Hepatocyte (in vitro differentiated cells): ENCODE measurements around the gene RPUSD3. TPM values are rescaled to one million over a fixed set of nuclear protein-coding genes. Genes with fewer than 3 reads are reported as not detected.

Source experiments
- DNase-seq: peaks from one replicate; pipeline ENCODE4 v3.0.0-alpha.2; 2016; ENCODE audit warnings: low spot score
- H2AFZ ChIP-seq: fragments of 200-600 bp; sonication (generic); 2 replicates; pipeline ENCODE4 v1.6.0; 2016; ENCODE audit warnings: antibody characterized with exemption, mild to moderate bottlenecking
- H3K27ac ChIP-seq: fragments of 200-600 bp; sonication (generic); 2 replicates; pipeline ENCODE4 v1.5.1; 2016; ENCODE audit warnings: mild to moderate bottlenecking
- H3K27me3 ChIP-seq: fragments of 200-600 bp; sonication (generic); 2 replicates; pipeline ENCODE4 v1.6.1; 2016
- H3K36me3 ChIP-seq: fragments of 200-600 bp; sonication (generic); replicated peaks from 2 replicates; pipeline ENCODE4 v1.5.1; 2016; ENCODE audit warnings: low read depth; ENCODE audit not compliant: insufficient read depth
- H3K4me1 ChIP-seq: fragments of 200-600 bp; sonication (generic); 2 replicates; pipeline ENCODE4 v1.5.1; 2016; ENCODE audit warnings: mild to moderate bottlenecking, moderate library complexity; ENCODE audit not compliant: insufficient read depth
- H3K4me2 ChIP-seq: fragments of 200-600 bp; sonication (generic); 2 replicates; pipeline ENCODE4 v1.6.0; 2016
- H3K4me3 ChIP-seq: fragments of 200-600 bp; sonication (generic); 2 replicates; pipeline ENCODE4 v1.5.1; 2016; ENCODE audit warnings: mild to moderate bottlenecking
- H3K79me2 ChIP-seq: fragments of 200-600 bp; sonication (generic); 2 replicates; pipeline ENCODE4 v1.6.0; 2017; ENCODE audit warnings: mild to moderate bottlenecking
- H3K9me2 ChIP-seq: fragments of 200-600 bp; sonication (generic); replicated peaks from 2 replicates; pipeline ENCODE4 v1.6.0; 2017; ENCODE audit warnings: mild to moderate bottlenecking; ENCODE audit not compliant: insufficient read depth
- H3K9me3 ChIP-seq: fragments of 200-600 bp; sonication (generic); 2 replicates; pipeline ENCODE4 v1.5.1; 2016; ENCODE audit warnings: low read depth, mild to moderate bottlenecking
- H4K20me1 ChIP-seq: fragments of 200-600 bp; sonication (generic); 2 replicates; pipeline ENCODE4 v1.6.0; 2016; ENCODE audit warnings: mild to moderate bottlenecking; ENCODE audit not compliant: insufficient read depth, poor library complexity, severe bottlenecking
- EZH2 ChIP-seq: fragments of 200-600 bp; sonication (generic); IDR thresholded peaks from 2 replicates; pipeline ENCODE4 v1.6.1; 2016; ENCODE audit warnings: antibody characterized with exemption, mild to moderate bottlenecking, borderline replicate concordance
- EZH2phosphoT487 ChIP-seq: fragments of 200-600 bp; sonication (generic); IDR thresholded peaks from one replicate; pipeline ENCODE4 v1.6.1; 2018; ENCODE audit warnings: antibody characterized with exemption, mild to moderate bottlenecking, low read depth, moderate library complexity; ENCODE audit not compliant: unreplicated experiment, severe bottlenecking
- WGBS: methylation state at CpG from one replicate; pipeline ENCODE4 v1.1.6; 2016; ENCODE audit warnings: low lambda C conversion rate; ENCODE audit errors: missing lambda C conversion rate; 5-methylcytosine and 5-hydroxymethylcytosine counted together
- polyA plus RNA-seq: library from polyadenylated mRNA; unstranded; fragments of >200 nt; fragmentation: Nextera tagmentation; extraction: Ambion mirVana; gene quantifications from 2 replicates; pipeline ENCODE4 v1.2.1, GENCODE V29; 2016
- total RNA-seq: library from RNA; depleted of rRNA; stranded (reverse); fragments of >200 nt; gene quantifications from 2 replicates; pipeline ENCODE4 v1.2.3, GENCODE V29; 2014
- TF ChIP-seq, protein P1 (sequence below): fragments of 200-600 bp; sonication (generic); IDR thresholded peaks from 2 replicates; pipeline ENCODE4 v1.5.1; 2016; ENCODE audit warnings: antibody characterized with exemption, mild to moderate bottlenecking; ENCODE audit not compliant: poor library complexity

The RPUSD3 gene
- total and polyA plus RNA-seq, 2 experiments from 2014 or later: 37.4 to 74.7 TPM

- no peaks in the 10 kb centered on the region for H3K9me2 ChIP-seq
These were observed 9.1 kb downstream of the RPUSD3 start for GRCh38 chr3:9834520-9835380.

GRCh38 chr3:9833078-9833477, 10.7 kb downstream of the RPUSD3 start:
- no peaks in the 10 kb centered on the region for H3K36me3 ChIP-seq
- DNase-seq: no peak

More at GRCh38 chr3:9834520-9835380, 9.1 kb downstream of the RPUSD3 start:
- Histone ChIP-seq H4K20me1 (no peaks in the 10 kb centered on the region), H3K9me3 (no peaks in the 10 kb centered on the region), H2AFZ (no peak overlapping the region), H3K27me3 (no peaks in the 10 kb centered on the region), H3K4me2 (no peak overlapping the region), H3K36me3 (no peaks in the 10 kb centered on the region), H3K4me3 (no peak overlapping the region), H3K27ac (no peak overlapping the region), H3K4me1 (no peaks in the 10 kb centered on the region), H3K79me2 (no peaks in the 10 kb centered on the region)
- TF ChIP-seq EZH2 (no peak), EZH2phosphoT487 (no peak)
- DNase-seq: no peak
- WGBS: 89% methylated on average over 16 of the region's 18 CpGs

GRCh38 chr3:9831253-9831652, 12.6 kb downstream of the RPUSD3 start:
- Histone ChIP-seq H3K4me2 (no peak overlapping the region), H3K4me1 (no peaks in the 10 kb centered on the region), H3K9me3 (no peaks in the 10 kb centered on the region), H4K20me1 (no peaks in the 10 kb centered on the region), H3K27ac (no peak overlapping the region), H2AFZ (no peak overlapping the region), H3K9me2 (no peaks in the 10 kb centered on the region), H3K4me3 (no peak overlapping the region), H3K27me3 (no peaks in the 10 kb centered on the region), H3K36me3 (no peaks in the 10 kb centered on the region), H3K79me2 (no peaks in the 10 kb centered on the region)
- TF ChIP-seq EZH2phosphoT487: no peak
- no peak for TF ChIP-seq EZH2
- TF ChIP-seq, protein P1, sequence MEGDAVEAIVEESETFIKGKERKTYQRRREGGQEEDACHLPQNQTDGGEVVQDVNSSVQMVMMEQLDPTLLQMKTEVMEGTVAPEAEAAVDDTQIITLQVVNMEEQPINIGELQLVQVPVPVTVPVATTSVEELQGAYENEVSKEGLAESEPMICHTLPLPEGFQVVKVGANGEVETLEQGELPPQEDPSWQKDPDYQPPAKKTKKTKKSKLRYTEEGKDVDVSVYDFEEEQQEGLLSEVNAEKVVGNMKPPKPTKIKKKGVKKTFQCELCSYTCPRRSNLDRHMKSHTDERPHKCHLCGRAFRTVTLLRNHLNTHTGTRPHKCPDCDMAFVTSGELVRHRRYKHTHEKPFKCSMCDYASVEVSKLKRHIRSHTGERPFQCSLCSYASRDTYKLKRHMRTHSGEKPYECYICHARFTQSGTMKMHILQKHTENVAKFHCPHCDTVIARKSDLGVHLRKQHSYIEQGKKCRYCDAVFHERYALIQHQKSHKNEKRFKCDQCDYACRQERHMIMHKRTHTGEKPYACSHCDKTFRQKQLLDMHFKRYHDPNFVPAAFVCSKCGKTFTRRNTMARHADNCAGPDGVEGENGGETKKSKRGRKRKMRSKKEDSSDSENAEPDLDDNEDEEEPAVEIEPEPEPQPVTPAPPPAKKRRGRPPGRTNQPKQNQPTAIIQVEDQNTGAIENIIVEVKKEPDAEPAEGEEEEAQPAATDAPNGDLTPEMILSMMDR: no peak
- no peak for DNase-seq
- 98% methylated on average over 3 of the region's 3 CpGs for WGBS

More at GRCh38 chr3:9833078-9833477, 10.7 kb downstream of the RPUSD3 start:
- TF ChIP-seq, protein P1: no peak
- TF ChIP-seq EZH2phosphoT487: no peak
- no peak for TF ChIP-seq EZH2
- no peaks in the 10 kb centered on the region for H3K79me2 ChIP-seq
- H4K20me1 ChIP-seq: no peaks in the 10 kb centered on the region
- no peak overlapping the region for H3K4me3 ChIP-seq
- no peaks in the 10 kb centered on the region for H3K27me3 ChIP-seq
- WGBS: 95% methylated on average over 9 of the region's 9 CpGs
- H2AFZ ChIP-seq: no peak overlapping the region
- H3K9me3 ChIP-seq: no peaks in the 10 kb centered on the region
- H3K9me2 ChIP-seq: no peaks in the 10 kb centered on the region
- H3K4me1 ChIP-seq: no peaks in the 10 kb centered on the region
- H3K4me2 ChIP-seq: no peak overlapping the region
- H3K27ac ChIP-seq: no peak overlapping the region
